ENCODE data around the gene MMP14.

The MMP14 gene

DNA sequence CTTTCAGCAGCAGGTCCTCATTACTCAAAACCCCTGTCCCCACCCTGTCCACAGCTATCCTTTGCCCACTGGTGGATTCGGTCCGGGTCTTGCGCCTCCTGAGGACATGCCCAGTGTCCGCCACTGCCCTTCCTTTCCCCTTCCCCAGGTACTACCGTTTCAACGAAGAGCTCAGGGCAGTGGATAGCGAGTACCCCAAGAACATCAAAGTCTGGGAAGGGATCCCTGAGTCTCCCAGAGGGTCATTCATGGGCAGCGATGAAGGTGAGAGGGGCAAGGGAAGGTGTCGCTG is 8.7 kb downstream of the MMP14 start:
- no peak overlapping the region for H2BK15ac ChIP-seq (ENCODE audit: low read depth, poor library complexity, severe bottlenecking)
- H3K4ac ChIP-seq (ENCODE audit: low read depth in 1 of 2, low read length in 2 of 2) = no peak overlapping the region
- no peak overlapping the region for H3K4me2 ChIP-seq (ENCODE audit: low read length, poor library complexity, severe bottlenecking)
- no peak overlapping the region for H3K23ac ChIP-seq (ENCODE audit: low read length in 2 of 2)
- no peaks in the 10 kb centered on the region for H3K27me3 ChIP-seq (ENCODE audit: control insufficient read depth in 1 of 2, insufficient read depth in 1 of 2, low read length in 2 of 2)
- H3K9ac ChIP-seq (ENCODE audit: low read length) = peak overlapping the region; percentile 100
- no peak overlapping the region for H3K27ac ChIP-seq (ENCODE audit: low read length, poor library complexity, severe bottlenecking)
- no peak overlapping the region for H4K91ac ChIP-seq (ENCODE audit: low read length)
- H3K14ac ChIP-seq (ENCODE audit: low read length in 2 of 2) = no peak overlapping the region
- H2BK5ac ChIP-seq (ENCODE audit: low read depth, low read length, poor library complexity, severe bottlenecking) = no peak overlapping the region
- peaks cover 72 to 76% of the 10 kb centered on the region in 2 experiments for H3K36me3 ChIP-seq (ENCODE audit: control insufficient read depth in 1 of 2, insufficient read depth in 2 of 2, low read depth in 1 of 2, low read length in 2 of 2)
- no peak overlapping the region for H2AFZ ChIP-seq (ENCODE audit: low read depth, low read length)
- H3K4me3 ChIP-seq (ENCODE audit: insufficient read depth in 1 of 2, low read depth in 1 of 2, low read length in 2 of 2) = no peak overlapping the region
- H3K9me3 ChIP-seq (ENCODE audit: control insufficient read depth, low read length) = no peaks in the 10 kb centered on the region
- no peak overlapping the region for H2BK120ac ChIP-seq (ENCODE audit: low read depth, low read length)
- peaks cover 43% of the 10 kb centered on the region for H3K4me1 ChIP-seq (ENCODE audit: control insufficient read depth, insufficient read depth, low read depth, low read length)
- no peak overlapping the region for H2BK12ac ChIP-seq (ENCODE audit: low read length in 2 of 2)
- WGBS = 98% methylated on average over 8 of the region's 9 CpGs
- H3K79me1 ChIP-seq (replicated peaks; ENCODE audit: low read length, poor library complexity, severe bottlenecking) = peaks cover 28% of the 10 kb centered on the region
- H2AK5ac ChIP-seq (ENCODE audit: low read length, severe bottlenecking) = no peak overlapping the region
- no peak for DNase-seq
- H4K8ac ChIP-seq (ENCODE audit: low read length) = no peak overlapping the region
- no peak overlapping the region for H3K18ac ChIP-seq (ENCODE audit: low read depth in 1 of 2, low read length in 2 of 2)

DNA sequence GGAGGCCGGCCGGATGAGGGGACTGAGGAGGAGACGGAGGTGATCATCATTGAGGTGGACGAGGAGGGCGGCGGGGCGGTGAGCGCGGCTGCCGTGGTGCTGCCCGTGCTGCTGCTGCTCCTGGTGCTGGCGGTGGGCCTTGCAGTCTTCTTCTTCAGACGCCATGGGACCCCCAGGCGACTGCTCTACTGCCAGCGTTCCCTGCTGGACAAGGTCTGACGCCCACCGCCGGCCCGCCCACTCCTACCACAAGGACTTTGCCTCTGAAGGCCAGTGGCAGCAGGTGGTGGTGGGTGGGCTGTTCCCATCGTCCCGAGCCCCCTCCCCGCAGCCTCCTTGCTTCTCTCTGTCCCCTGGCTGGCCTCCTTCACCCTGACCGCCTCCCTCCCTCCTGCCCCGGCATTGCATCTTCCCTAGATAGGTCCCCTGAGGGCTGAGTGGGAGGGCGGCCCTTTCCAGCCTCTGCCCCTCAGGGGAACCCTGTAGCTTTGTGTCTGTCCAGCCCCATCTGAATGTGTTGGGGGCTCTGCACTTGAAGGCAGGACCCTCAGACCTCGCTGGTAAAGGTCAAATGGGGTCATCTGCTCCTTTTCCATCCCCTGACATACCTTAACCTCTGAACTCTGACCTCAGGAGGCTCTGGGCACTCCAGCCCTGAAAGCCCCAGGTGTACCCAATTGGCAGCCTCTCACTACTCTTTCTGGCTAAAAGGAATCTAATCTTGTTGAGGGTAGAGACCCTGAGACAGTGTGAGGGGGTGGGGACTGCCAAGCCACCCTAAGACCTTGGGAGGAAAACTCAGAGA is 9.6 kb downstream of the MMP14 start:
- WGBS = 95% methylated on average over 22 of the region's 26 CpGs
- Histone ChIP-seq H3K27ac (ENCODE audit: low read length, poor library complexity, severe bottlenecking) (no peak overlapping the region), H3K18ac (ENCODE audit: low read depth in 1 of 2, low read length in 2 of 2) (no peak overlapping the region)

DNA sequence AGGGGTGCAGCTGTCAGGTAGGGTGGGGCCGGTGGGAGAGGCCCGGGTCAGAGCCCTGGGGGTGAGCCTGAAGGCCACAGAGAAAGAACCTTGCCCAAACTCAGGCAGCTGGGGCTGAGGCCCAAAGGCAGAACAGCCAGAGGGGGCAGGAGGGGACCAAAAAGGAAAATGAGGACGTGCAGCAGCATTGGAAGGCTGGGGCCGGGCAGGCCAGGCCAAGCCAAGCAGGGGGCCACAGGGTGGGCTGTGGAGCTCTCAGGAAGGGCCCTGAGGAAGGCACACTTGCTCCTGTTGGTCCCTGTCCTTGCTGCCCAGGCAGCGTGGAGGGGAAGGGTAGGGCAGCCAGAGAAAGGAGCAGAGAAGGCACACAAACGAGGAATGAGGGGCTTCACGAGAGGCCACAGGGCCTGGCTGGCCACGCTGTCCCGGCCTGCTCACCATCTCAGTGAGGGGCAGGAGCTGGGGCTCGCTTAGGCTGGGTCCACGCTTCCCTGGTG is 10.5 kb downstream of the MMP14 start:
- DNase-seq = no peak
- peaks cover 28% of the 10 kb centered on the region for H3K79me1 ChIP-seq (replicated peaks; ENCODE audit: low read length, poor library complexity, severe bottlenecking)
- H2AFZ ChIP-seq (ENCODE audit: low read depth, low read length) = no peak overlapping the region
- peak overlapping the region; percentile 80 for H4K91ac ChIP-seq (ENCODE audit: low read length)
- peak overlapping the region; percentile 44 for H2BK15ac ChIP-seq (ENCODE audit: low read depth, poor library complexity, severe bottlenecking)
- peaks cover 56 to 62% of the 10 kb centered on the region in 2 experiments for H3K36me3 ChIP-seq (ENCODE audit: control insufficient read depth in 1 of 2, insufficient read depth in 2 of 2, low read depth in 1 of 2, low read length in 2 of 2)
- H3K4ac ChIP-seq (ENCODE audit: low read depth in 1 of 2, low read length in 2 of 2) = peak overlapping the region in 1 of 2 experiments; percentile 4
- peak overlapping the region in 1 of 2 experiments; percentile 97 for H3K23ac ChIP-seq (ENCODE audit: low read length in 2 of 2)
- peak overlapping the region in 1 of 2 experiments; percentile 21 for H3K4me3 ChIP-seq (ENCODE audit: insufficient read depth in 1 of 2, low read depth in 1 of 2, low read length in 2 of 2)
- WGBS = 90% methylated on average over 11 of the region's 11 CpGs
- H3K4me2 ChIP-seq (ENCODE audit: low read length, poor library complexity, severe bottlenecking) = no peak overlapping the region
- H2BK5ac ChIP-seq (ENCODE audit: low read depth, low read length, poor library complexity, severe bottlenecking) = no peak overlapping the region
- H2BK12ac ChIP-seq (ENCODE audit: low read length in 2 of 2) = peak overlapping the region; percentile 17 to 38
- H4K8ac ChIP-seq (ENCODE audit: low read length) = peak overlapping the region; percentile 29
- H3K27me3 ChIP-seq (ENCODE audit: control insufficient read depth in 1 of 2, insufficient read depth in 1 of 2, low read length in 2 of 2) = no peaks in the 10 kb centered on the region
- H3K9me3 ChIP-seq (ENCODE audit: control insufficient read depth, low read length) = no peaks in the 10 kb centered on the region
- no peak overlapping the region for H2BK120ac ChIP-seq (ENCODE audit: low read depth, low read length)
- H2AK5ac ChIP-seq (ENCODE audit: low read length, severe bottlenecking) = peak overlapping the region; percentile 58
- peaks cover 52% of the 10 kb centered on the region for H3K4me1 ChIP-seq (ENCODE audit: control insufficient read depth, insufficient read depth, low read depth, low read length)
- H3K9ac ChIP-seq (ENCODE audit: low read length) = peak overlapping the region; percentile 100
- peak overlapping the region in 1 of 2 experiments; percentile 80 for H3K14ac ChIP-seq (ENCODE audit: low read length in 2 of 2)
- peak overlapping the region in 1 of 2 experiments; percentile 66 for H3K18ac ChIP-seq (ENCODE audit: low read depth in 1 of 2, low read length in 2 of 2)
- peak overlapping the region; percentile 21 for H3K27ac ChIP-seq (ENCODE audit: low read length, poor library complexity, severe bottlenecking)

More for the DNA sequence above, 9.6 kb downstream of the MMP14 start:
- Histone ChIP-seq H3K36me3 (ENCODE audit: control insufficient read depth in 1 of 2, insufficient read depth in 2 of 2, low read depth in 1 of 2, low read length in 2 of 2) (peaks cover 64 to 70% of the 10 kb centered on the region in 2 experiments), H3K23ac (ENCODE audit: low read length in 2 of 2) (no peak overlapping the region), H3K9ac (ENCODE audit: low read length) (peak overlapping the region; percentile 100), H4K8ac (ENCODE audit: low read length) (no peak overlapping the region), H2BK12ac (ENCODE audit: low read length in 2 of 2) (peak overlapping the region in 1 of 2 experiments; percentile 24), H2AK5ac (ENCODE audit: low read length, severe bottlenecking) (no peak overlapping the region), H3K14ac (ENCODE audit: low read length in 2 of 2) (peak overlapping the region in 1 of 2 experiments; percentile 44), H3K4me3 (ENCODE audit: insufficient read depth in 1 of 2, low read depth in 1 of 2, low read length in 2 of 2) (peak overlapping the region in 1 of 2 experiments; percentile 21), H4K91ac (ENCODE audit: low read length) (no peak overlapping the region), H3K27me3 (ENCODE audit: control insufficient read depth in 1 of 2, insufficient read depth in 1 of 2, low read length in 2 of 2) (no peaks in the 10 kb centered on the region), H2BK5ac (ENCODE audit: low read depth, low read length, poor library complexity, severe bottlenecking) (no peak overlapping the region), H2AFZ (ENCODE audit: low read depth, low read length) (no peak overlapping the region), H2BK15ac (ENCODE audit: low read depth, poor library complexity, severe bottlenecking) (peak overlapping the region; percentile 12), H2BK120ac (ENCODE audit: low read depth, low read length) (no peak overlapping the region), H3K4me1 (ENCODE audit: control insufficient read depth, insufficient read depth, low read depth, low read length) (peaks cover 50% of the 10 kb centered on the region), H3K4ac (ENCODE audit: low read depth in 1 of 2, low read length in 2 of 2) (no peak overlapping the region), H3K4me2 (ENCODE audit: low read length, poor library complexity, severe bottlenecking) (no peak overlapping the region), H3K79me1 (replicated peaks; ENCODE audit: low read length, poor library complexity, severe bottlenecking) (peaks cover 28% of the 10 kb centered on the region), H3K9me3 (ENCODE audit: control insufficient read depth, low read length) (no peaks in the 10 kb centered on the region)
- no peak for DNase-seq

DNA sequence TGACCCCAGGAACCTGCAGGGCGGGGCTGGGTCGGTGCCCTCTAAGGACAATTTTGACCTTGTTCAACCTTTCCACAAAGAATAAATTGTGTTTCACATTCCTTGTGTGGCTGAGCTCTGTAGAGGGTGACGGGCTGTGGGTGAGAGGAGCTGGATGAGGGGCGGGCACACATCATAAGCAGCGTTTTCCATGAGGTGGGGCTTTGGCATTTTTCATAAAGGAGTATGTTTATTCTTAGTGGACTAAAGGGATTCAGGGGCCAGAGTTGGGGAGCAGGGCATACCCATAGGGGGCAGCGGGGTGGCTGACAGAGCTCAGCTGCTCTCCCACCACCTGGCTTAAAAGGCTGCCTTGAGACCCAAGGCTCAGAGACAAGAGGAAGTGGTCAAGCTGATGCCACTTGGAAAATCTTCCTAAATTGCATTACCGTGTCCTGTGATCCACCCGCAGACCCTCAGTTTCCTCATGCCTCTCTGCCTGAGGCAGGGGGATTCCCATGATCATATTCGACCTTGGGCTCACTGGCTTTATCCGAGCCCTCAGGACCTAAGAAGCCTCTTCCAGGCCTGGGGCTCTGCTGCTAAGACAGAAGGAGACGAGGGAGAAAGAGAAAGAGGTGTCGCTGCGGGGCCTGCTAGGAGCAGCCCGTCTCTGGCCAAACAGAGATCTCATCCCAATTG is 11.4 kb downstream of the MMP14 start:
- peak overlapping the region; percentile 1 to 3 for H3K4ac ChIP-seq (ENCODE audit: low read depth in 1 of 2, low read length in 2 of 2)
- H2AFZ ChIP-seq (ENCODE audit: low read depth, low read length) = no peak overlapping the region
- H2AK5ac ChIP-seq (ENCODE audit: low read length, severe bottlenecking) = peak overlapping the region; percentile 5
- H3K9ac ChIP-seq (ENCODE audit: low read length) = peak overlapping the region; percentile 90
- WGBS = 60% methylated on average over 10 of the region's 14 CpGs
- peak overlapping the region; percentile 16 to 80 for H3K18ac ChIP-seq (ENCODE audit: low read depth in 1 of 2, low read length in 2 of 2)
- peak overlapping the region; percentile 78 for H3K27ac ChIP-seq (ENCODE audit: low read length, poor library complexity, severe bottlenecking)
- no peak overlapping the region for H3K23ac ChIP-seq (ENCODE audit: low read length in 2 of 2)
- H3K9me3 ChIP-seq (ENCODE audit: control insufficient read depth, low read length) = no peaks in the 10 kb centered on the region
- no peak overlapping the region for H2BK15ac ChIP-seq (ENCODE audit: low read depth, poor library complexity, severe bottlenecking)
- peaks cover 50% of the 10 kb centered on the region for H3K4me1 ChIP-seq (ENCODE audit: control insufficient read depth, insufficient read depth, low read depth, low read length)
- peak overlapping the region; percentile 2 for H4K8ac ChIP-seq (ENCODE audit: low read length)
- no peak overlapping the region for H2BK5ac ChIP-seq (ENCODE audit: low read depth, low read length, poor library complexity, severe bottlenecking)
- no peaks in the 10 kb centered on the region for H3K27me3 ChIP-seq (ENCODE audit: control insufficient read depth in 1 of 2, insufficient read depth in 1 of 2, low read length in 2 of 2)
- no peak overlapping the region for H2BK120ac ChIP-seq (ENCODE audit: low read depth, low read length)
- H2BK12ac ChIP-seq (ENCODE audit: low read length in 2 of 2) = peak overlapping the region in 1 of 2 experiments; percentile 9
- no peak overlapping the region for H3K14ac ChIP-seq (ENCODE audit: low read length in 2 of 2)
- peaks cover 46 to 52% of the 10 kb centered on the region in 2 experiments for H3K36me3 ChIP-seq (ENCODE audit: control insufficient read depth in 1 of 2, insufficient read depth in 2 of 2, low read depth in 1 of 2, low read length in 2 of 2)
- peak; percentile 83 for DNase-seq
- H3K4me2 ChIP-seq (ENCODE audit: low read length, poor library complexity, severe bottlenecking) = no peak overlapping the region
- peak overlapping the region in 1 of 2 experiments; percentile 55 for H3K4me3 ChIP-seq (ENCODE audit: insufficient read depth in 1 of 2, low read depth in 1 of 2, low read length in 2 of 2)
- H4K91ac ChIP-seq (ENCODE audit: low read length) = no peak overlapping the region
- H3K79me1 ChIP-seq (replicated peaks; ENCODE audit: low read length, poor library complexity, severe bottlenecking) = peaks cover 21% of the 10 kb centered on the region
